Esophagus squamous epithelium (tissue), 5 donors: Measurements from ENCODE around the gene RNASE9. TPM values are rescaled to one million over a fixed set of nuclear protein-coding genes. Genes with fewer than 3 reads are reported as not detected.
"Not testable (repeated sequence)": the region's sequence is repeated elsewhere in the genome, so short reads cannot be mapped to it uniquely, and the experiment has no call there.

Experiments
- DNase-seq: peaks from one replicate; lab custom pipeline; 2025; lab: John Stamatoyannopoulos, UW
- H3K27ac ChIP-seq, 4 donors: fragments of 200-600 bp; sonication (generic); one replicate each; pipeline ENCODE4 v1.5.1; 2016 to 2019; ENCODE audit warnings: mild to moderate bottlenecking in 1 of 4
- H3K27me3 ChIP-seq, 4 donors: fragments of 200-600 bp; sonication (generic); 1 replicate in 3 of 4; 2 replicates in 1 of 4; pipeline versions ENCODE4 v1.5.1 to v1.6.0; 2017 to 2021; ENCODE audit warnings: antibody characterized with exemption in 1 of 4
- H3K36me3 ChIP-seq, 3 donors: fragments of 200-600 bp; sonication (generic); one replicate each; pipeline ENCODE4 v1.5.1; 2016 to 2019
- H3K4me1 ChIP-seq, 3 donors: fragments of 200-600 bp; sonication (generic); one replicate each; pipeline ENCODE4 v1.5.1; 2017 to 2019
- H3K4me3 ChIP-seq, 4 donors: fragments of 200-600 bp; sonication (generic); 1 replicate in 3 of 4; 2 replicates in 1 of 4; pipeline ENCODE4 v1.5.1; 2016 to 2019; ENCODE audit warnings: mild to moderate bottlenecking in 2 of 4, moderate library complexity in 1 of 4
- H3K9me3 ChIP-seq, 3 donors: fragments of 200-600 bp; sonication (generic); one replicate each; pipeline ENCODE4 v1.5.1; 2016 to 2019
- CTCF ChIP-seq, 6 experiments: fragments of 450-650 bp in 4 of 6; fragments of 200-600 bp in 2 of 6; sonication (generic) in 2 of 6; IDR thresholded peaks; one replicate each; pipeline ENCODE4 v1.5.1; 2016 to 2019; ENCODE audit warnings: antibody characterized with exemption in 6 of 6, mild to moderate bottlenecking in 4 of 6, moderate library complexity in 4 of 6
- POLR2A ChIP-seq, 4 donors: fragments of 450-650 bp; IDR thresholded peaks; one replicate each; pipeline ENCODE4 v1.6.1; 2017; ENCODE audit warnings: antibody characterized with exemption in 4 of 4, mild to moderate bottlenecking in 4 of 4, moderate library complexity in 3 of 4
- WGBS, 2 donors: methylation state at CpG; one replicate each; pipeline ENCODE4 v1.1.5; 2018; 5-methylcytosine and 5-hydroxymethylcytosine counted together
- intact Hi-C: fragments of 100-400 bp; cut with DNase I; formaldehyde crosslinking; loops from one replicate; pipeline ENCODE4 v1.15.0; 2022
- total RNA-seq, 4 donors: library from RNA; depleted of rRNA; stranded (reverse); fragments of >200 nt; gene quantifications; one replicate each; pipeline ENCODE4 v1.1.0, GENCODE V29; 2016
- donor health status: DM: yes; HTN: yes; CAD: no.

The RNASE9 gene
- total RNA-seq, 4 donors from 2014 or later, result not detected

- intact Hi-C loops, result no loop called here
- no peaks in the 10 kb centered on the region for H3K27me3 ChIP-seq
- H3K9me3 ChIP-seq, result no peaks in the 10 kb centered on the region
- no peak overlapping the region for H3K4me3 ChIP-seq
- no peak for DNase-seq
- no peaks in the 10 kb centered on the region for H3K4me1 ChIP-seq
- no peaks in the 10 kb centered on the region for H3K36me3 ChIP-seq
- WGBS, 2 donors, result 57 to 63% methylated on average over 3 of the region's 3 CpGs
- H3K27ac ChIP-seq, result no peak overlapping the region
- no peak for TF ChIP-seq POLR2A (IDR thresholded peaks at IDR 0.05)
- TF ChIP-seq CTCF (IDR thresholded peaks at IDR 0.05), result no peak
Observed at GRCh38 chr14:20578325-20578724, 17.5 kb upstream of the RNASE9 start.

GRCh38 chr14:20572382-20572990 lies 11.6 kb upstream of the RNASE9 start:
- WGBS, 2 donors, result 51 to 67% methylated on average over 4 of the region's 4 CpGs
- H3K9me3 ChIP-seq, result peaks cover 0 to 16% (median 4%) of the 10 kb centered on the region in 3 donors
- H3K4me3 ChIP-seq, H3K4me1 ChIP-seq, H3K36me3 ChIP-seq, DNase-seq, H3K27ac ChIP-seq, H3K27me3 ChIP-seq, intact Hi-C loops: not testable (repeated sequence)

GRCh38 chr14:20570720-20571119 lies 9.9 kb upstream of the RNASE9 start:
- H3K4me3 ChIP-seq, H3K36me3 ChIP-seq, H3K4me1 ChIP-seq, H3K27me3 ChIP-seq, intact Hi-C loops, DNase-seq, H3K27ac ChIP-seq: not testable (repeated sequence)
- peaks cover 0 to 16% (median 4%) of the 10 kb centered on the region in 3 donors for H3K9me3 ChIP-seq
- 70% methylated on average over 1 of the region's 1 CpG; no CpG with 5 or more reads in 1 of the 2 donors for WGBS, 2 donors

- H3K4me1 ChIP-seq, intact Hi-C loops, DNase-seq, H3K36me3 ChIP-seq, H3K27me3 ChIP-seq, H3K27ac ChIP-seq, H3K4me3 ChIP-seq: not testable (repeated sequence)
- H3K9me3 ChIP-seq, result peaks cover 0 to 16% (median 4%) of the 10 kb centered on the region in 3 donors
- 86 to 94% methylated on average over 2 of the region's 2 CpGs for WGBS, 2 donors
Observed at GRCh38 chr14:20569865-20570264, 9.0 kb upstream of the RNASE9 start.

- H3K27me3 ChIP-seq, result no peaks in the 10 kb centered on the region
- no peak for DNase-seq
- no peaks in the 10 kb centered on the region for H3K4me1 ChIP-seq
- intact Hi-C loops, result no loop called here
- H3K36me3 ChIP-seq, result no peaks in the 10 kb centered on the region
- H3K27ac ChIP-seq, result no peak overlapping the region
- H3K9me3 ChIP-seq, result peaks cover 0 to 16% (median 4%) of the 10 kb centered on the region in 3 donors
- TF ChIP-seq CTCF (IDR thresholded peaks at IDR 0.05) (no peak), POLR2A (IDR thresholded peaks at IDR 0.05) (no peak)
- H3K4me3 ChIP-seq, result no peak overlapping the region
Observed at GRCh38 chr14:20569066-20569465, 8.2 kb upstream of the RNASE9 start.

- Histone ChIP-seq H3K4me1 (no peaks in the 10 kb centered on the region), H3K36me3 (no peaks in the 10 kb centered on the region), H3K9me3 (peaks cover 0 to 16% (median 4%) of the 10 kb centered on the region in 3 donors), H3K4me3 (no peak overlapping the region), H3K27ac (no peak overlapping the region), H3K27me3 (no peaks in the 10 kb centered on the region)
- intact Hi-C loops, result no loop called here
- TF ChIP-seq CTCF (IDR thresholded peaks at IDR 0.05), result no peak
- TF ChIP-seq POLR2A (IDR thresholded peaks at IDR 0.05), result no peak
- 66 to 72% methylated on average over 3 of the region's 3 CpGs for WGBS, 2 donors
- DNase-seq, result no peak
Observed at GRCh38 chr14:20568393-20568792, 7.5 kb upstream of the RNASE9 start.

- H3K27ac ChIP-seq, DNase-seq, H3K4me1 ChIP-seq, H3K36me3 ChIP-seq, H3K4me3 ChIP-seq, H3K27me3 ChIP-seq, intact Hi-C loops: not testable (repeated sequence)
- WGBS, 2 donors, result 79 to 89% methylated on average over 1 of the region's 1 CpG
- peaks cover 0 to 16% (median 4%) of the 10 kb centered on the region in 3 donors for H3K9me3 ChIP-seq
Observed at GRCh38 chr14:20567199-20567598, 6.4 kb upstream of the RNASE9 start.
